ENCODE data around the gene DAAM1.

The DAAM1 gene

GRCh38 chr14:59175404-59175803 is 13.1 kb upstream of the DAAM1 start:
- ChIA-PET CTCF (no interaction called here), POLR2A (ENCODE audit: low non-redundant PET) (no interaction called here)
- H3K27ac ChIP-seq: no peak overlapping the region
- TF ChIP-seq CTCF (conservative IDR thresholded peaks at IDR 0.05; ENCODE audit: low read depth): no peak
- no peak for DNase-seq (ENCODE audit: low spot score)

- CTCF ChIA-PET: interaction anchor here (0.8 kb wide), 1 partner anchor 70 kb away, joined by 3 read pairs; no protein-coding TSS in a partner anchor
- no peak overlapping the region for H3K27ac ChIP-seq
- POLR2A ChIA-PET (ENCODE audit: low non-redundant PET): no interaction called here
- TF ChIP-seq CTCF (conservative IDR thresholded peaks at IDR 0.05; ENCODE audit: low read depth): no peak
- DNase-seq (ENCODE audit: low spot score): no peak
Observed at GRCh38 chr14:59176765-59177164, 11.7 kb upstream of the DAAM1 start.

GRCh38 chr14:59177262-59177661 is 11.2 kb upstream of the DAAM1 start:
- ChIA-PET CTCF (no interaction called here), POLR2A (ENCODE audit: low non-redundant PET) (no interaction called here)
- H3K27ac ChIP-seq: no peak overlapping the region
- DNase-seq (ENCODE audit: low spot score): no peak
- no peak for TF ChIP-seq CTCF (conservative IDR thresholded peaks at IDR 0.05; ENCODE audit: low read depth)

- POLR2A ChIA-PET (ENCODE audit: low non-redundant PET): no interaction called here
- TF ChIP-seq CTCF (conservative IDR thresholded peaks at IDR 0.05; ENCODE audit: low read depth): no peak
Observed at GRCh38 chr14:59181791-59182190, 6.7 kb upstream of the DAAM1 start.

GRCh38 chr14:59182641-59183040 is 5.8 kb upstream of the DAAM1 start:
- TF ChIP-seq CTCF (conservative IDR thresholded peaks at IDR 0.05; ENCODE audit: low read depth): no peak
- POLR2A ChIA-PET (ENCODE audit: low non-redundant PET): no interaction called here

More at GRCh38 chr14:59181791-59182190, 6.7 kb upstream of the DAAM1 start:
- DNase-seq (ENCODE audit: low spot score): no peak
- no peak overlapping the region for H3K27ac ChIP-seq
- CTCF ChIA-PET: no interaction called here

DNA sequence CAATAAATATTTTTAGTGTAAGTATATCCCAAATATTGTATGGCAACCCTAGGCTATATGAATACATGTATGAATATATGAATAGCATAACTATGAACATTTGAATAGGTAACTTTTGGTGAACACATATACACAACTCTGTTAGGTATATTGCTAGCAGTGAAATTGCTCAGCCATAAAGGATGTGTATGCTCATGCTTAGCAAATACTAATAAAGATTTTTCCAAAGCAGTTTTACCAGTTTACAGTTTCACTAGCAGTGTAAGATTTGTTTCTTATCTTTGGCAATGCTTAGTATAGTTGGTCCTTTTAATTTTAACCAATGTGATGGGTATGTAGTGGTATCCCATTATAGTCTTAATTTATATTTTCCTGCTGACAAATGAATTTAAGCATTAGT is 5.3 kb upstream of the DAAM1 start:
- no peak overlapping the region for H3K27ac ChIP-seq
- ChIA-PET CTCF (no interaction called here), POLR2A (ENCODE audit: low non-redundant PET) (no interaction called here)
- no peak for DNase-seq (ENCODE audit: low spot score)
- TF ChIP-seq CTCF (conservative IDR thresholded peaks at IDR 0.05; ENCODE audit: low read depth): no peak

More at GRCh38 chr14:59182641-59183040, 5.8 kb upstream of the DAAM1 start:
- CTCF ChIA-PET: no interaction called here
- H3K27ac ChIP-seq: no peak overlapping the region
- DNase-seq (ENCODE audit: low spot score): no peak

DNA sequence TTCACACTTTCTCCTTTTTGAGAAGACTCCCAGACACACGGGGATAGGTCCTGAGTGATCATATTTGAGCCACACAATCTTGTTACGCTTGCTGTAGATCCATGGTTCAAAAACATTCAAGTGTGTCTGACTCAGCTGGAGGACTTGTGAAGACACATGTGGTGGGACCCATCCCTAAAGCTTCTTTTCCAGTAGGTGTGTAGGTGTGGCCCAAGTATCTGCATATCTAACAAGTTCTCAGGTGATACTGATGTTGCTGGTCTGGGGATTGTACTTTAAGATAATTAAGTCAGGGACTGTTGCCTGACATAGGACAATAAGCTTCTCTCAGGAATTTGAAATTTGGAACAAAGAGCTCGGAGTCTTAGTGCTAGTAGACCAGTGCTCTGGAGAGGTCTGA is 4.1 kb upstream of the DAAM1 start:
- ChIA-PET CTCF (interaction anchor here (0.6 to 0.7 kb wide), 2 partner anchors 291 to 685 kb away, joined by 3 to 4 read pairs; no protein-coding TSS in a partner anchor), POLR2A (ENCODE audit: low non-redundant PET) (no interaction called here)
- no peak for TF ChIP-seq CTCF (conservative IDR thresholded peaks at IDR 0.05; ENCODE audit: low read depth)
- DNase-seq (ENCODE audit: low spot score): no peak
- no peak overlapping the region for H3K27ac ChIP-seq
